IMR-90 (cell line): ENCODE results near the gene NSF. TPM values are rescaled to one million over a fixed set of nuclear protein-coding genes. Genes with fewer than 3 reads are reported as not detected.

Experiments
- ATAC-seq: fragments of 200-7000 bp; cut with Tn5 transposase; 2 replicates; pipeline ENCODE4 v1.9.1; 2020; ENCODE audit warnings: low read depth, mild to moderate bottlenecking, moderate library complexity
- BruUV-seq: library from RNA; stranded (reverse); fragments of 400-500 nt; replicated peaks from 2 replicates; lab custom pipeline; 2021; lab: Mats Ljungman, UMichigan
- CTCF ChIA-PET: fragments of 300-600 bp; formaldehyde crosslinking; extraction: SDS; loops from one replicate; lab custom pipeline; 2021; ENCODE audit warnings: antibody characterized with exemption; lab: Yijun Ruan, JAX
- POLR2A ChIA-PET: fragments of 300-600 bp; sonication (Branson Sonifier 250); formaldehyde crosslinking; loops from one replicate; lab custom pipeline; 2022; ENCODE audit warnings: antibody characterized with exemption; ENCODE audit not compliant: unreplicated experiment; lab: Charles Lee
- DNase-seq: peaks from one replicate; pipeline ENCODE4 v3.0.0; 2013
- H2AFZ ChIP-seq: replicated peaks from 2 replicates; pipeline ENCODE3; 2013; ENCODE audit warnings: low read length, mild to moderate bottlenecking; ENCODE audit not compliant: poor library complexity
- H2AK5ac ChIP-seq: 2 replicates; pipeline ENCODE4 v1.6.1; 2013; ENCODE audit warnings: low read depth, low read length, inconsistent platforms
- H2AK9ac ChIP-seq: replicated peaks from 2 replicates; pipeline ENCODE3; 2013; ENCODE audit warnings: mild to moderate bottlenecking, low read depth, low read length, moderate library complexity; ENCODE audit not compliant: poor library complexity
- H2BK120ac ChIP-seq: 2 replicates; pipeline ENCODE4 v1.6.1; 2013; ENCODE audit warnings: low read depth, low read length, inconsistent platforms
- H2BK15ac ChIP-seq: 3 replicates; pipeline ENCODE4 v1.6.1; 2013; ENCODE audit warnings: low read depth, low read length, inconsistent platforms
- H2BK20ac ChIP-seq: 2 replicates; pipeline ENCODE4 v1.6.1; 2013; ENCODE audit warnings: low read depth, mild to moderate bottlenecking, inconsistent platforms, low read length, moderate library complexity
- H2BK5ac ChIP-seq: 2 replicates; pipeline ENCODE4 v1.6.1; 2013; ENCODE audit warnings: mild to moderate bottlenecking, low read depth, low read length, inconsistent platforms; ENCODE audit not compliant: poor library complexity, severe bottlenecking
- H3K14ac ChIP-seq: replicated peaks from 2 replicates; pipeline ENCODE4 v1.6.1; 2013; ENCODE audit warnings: low read depth, low read length, inconsistent platforms
- H3K18ac ChIP-seq: 2 replicates; pipeline ENCODE4 v1.6.1; 2013; ENCODE audit warnings: low read depth, low read length, control low read depth
- H3K23ac ChIP-seq: 2 replicates; pipeline ENCODE4 v1.6.1; 2013; ENCODE audit warnings: low read depth, low read length, inconsistent platforms
- H3K27ac ChIP-seq: 2 replicates; pipeline ENCODE4 v1.5.1; 2013; ENCODE audit warnings: mild to moderate bottlenecking, control low read depth, low read length; ENCODE audit not compliant: insufficient read depth
- H3K27me3 ChIP-seq: 2 replicates; pipeline ENCODE4 v1.6.1; 2013; ENCODE audit warnings: low read length; ENCODE audit not compliant: control insufficient read depth, insufficient read depth
- H3K36me3 ChIP-seq: 2 replicates; pipeline ENCODE4 v1.6.1; 2013; ENCODE audit warnings: low read length, mixed read lengths; ENCODE audit not compliant: control insufficient read depth, insufficient read depth
- H3K4ac ChIP-seq: 2 replicates; pipeline ENCODE4 v1.6.1; 2013; ENCODE audit warnings: low read depth, low read length, inconsistent platforms
- H3K4me1 ChIP-seq: 2 replicates; pipeline ENCODE4 v1.6.1; 2013; ENCODE audit warnings: low read length, mixed read lengths; ENCODE audit not compliant: control insufficient read depth, insufficient read depth
- H3K4me2 ChIP-seq: 2 replicates; pipeline ENCODE4 v1.6.1; 2013; ENCODE audit warnings: low read depth, mild to moderate bottlenecking, control low read depth, low read length, moderate library complexity
- H3K4me3 ChIP-seq: 2 replicates; pipeline ENCODE4 v1.5.1; 2013; ENCODE audit warnings: low read depth, mild to moderate bottlenecking, control low read depth, low read length, moderate library complexity; ENCODE audit not compliant: insufficient read depth
- H3K56ac ChIP-seq: 2 replicates; pipeline ENCODE4 v1.6.1; 2013; ENCODE audit warnings: low read length, inconsistent platforms; ENCODE audit not compliant: insufficient read depth; ENCODE audit errors: extremely low read depth
- H3K79me1 ChIP-seq, 2 experiments: 2 replicates each; pipeline ENCODE4 v1.6.1; 2013; ENCODE audit warnings: low read length in 2 of 2, inconsistent platforms in 1 of 2, low read depth in 1 of 2
- H3K9ac ChIP-seq: 2 replicates; pipeline ENCODE4 v1.6.1; 2013; ENCODE audit warnings: low read depth, low read length, control low read depth
- H3K9me1 ChIP-seq: 2 replicates; pipeline ENCODE4 v1.6.1; 2013; ENCODE audit warnings: low read length, inconsistent platforms; ENCODE audit not compliant: insufficient read depth
- H3K9me3 ChIP-seq: 2 replicates; pipeline ENCODE4 v1.6.1; 2013; ENCODE audit warnings: low read length; ENCODE audit not compliant: control insufficient read depth, insufficient read depth
- H4K20me1 ChIP-seq: 2 replicates; pipeline ENCODE4 v1.6.1; 2013; ENCODE audit warnings: low read length, inconsistent platforms; ENCODE audit not compliant: insufficient read depth
- H4K5ac ChIP-seq: 2 replicates; pipeline ENCODE4 v1.6.1; 2013; ENCODE audit warnings: mild to moderate bottlenecking, low read depth, low read length, control low read depth
- H4K8ac ChIP-seq, 2 experiments: 2 replicates each; pipeline ENCODE4 v1.6.1; 2013; ENCODE audit warnings: low read depth in 2 of 2, low read length in 2 of 2, control low read depth in 1 of 2, inconsistent platforms in 1 of 2
- H4K91ac ChIP-seq: 2 replicates; pipeline ENCODE4 v1.6.1; 2013; ENCODE audit warnings: low read depth, low read length, inconsistent platforms; ENCODE audit not compliant: insufficient read depth
- CTCF ChIP-seq: conservative IDR thresholded peaks from 2 replicates; pipeline ENCODE4 v1.5.1; 2012; ENCODE audit warnings: mild to moderate bottlenecking, low read depth, low read length, improper control_type of control experiment
- FOS ChIP-seq: fragments of 150-350 bp; IDR thresholded peaks from 2 replicates; pipeline ENCODE4 v1.6.1; 2016; ENCODE audit warnings: low read depth, low read length
- NFE2L2 ChIP-seq: fragments of 150-350 bp; IDR thresholded peaks from 2 replicates; pipeline ENCODE4 v1.6.1; 2016; ENCODE audit warnings: low read depth, mild to moderate bottlenecking, low read length
- POLR2A ChIP-seq: IDR thresholded peaks from 2 replicates; pipeline ENCODE4 v1.6.1; 2012; ENCODE audit warnings: mild to moderate bottlenecking, low read depth, low read length
- RCOR1 ChIP-seq: IDR thresholded peaks from 2 replicates; pipeline ENCODE4 v1.6.1; 2012; ENCODE audit warnings: mild to moderate bottlenecking, low read length, improper control_type of control experiment; ENCODE audit not compliant: insufficient replicate concordance
- USF2 ChIP-seq: fragments of 150-350 bp; IDR thresholded peaks from 2 replicates; pipeline ENCODE4 v1.6.1; 2017; ENCODE audit warnings: mild to moderate bottlenecking, antibody characterized with exemption, low read length, low read depth
- WGBS, 2 experiments: methylation state at CpG; one replicate each; pipeline versions ENCODE4 v1.1.5 to v1.1.7; 2013; ENCODE audit warnings: missing lambda C conversion rate in 2 of 2; ENCODE audit not compliant: insufficient read length in 1 of 2; ENCODE audit errors: extremely low coverage in 2 of 2; 5-methylcytosine and 5-hydroxymethylcytosine counted together
- dilution Hi-C: fragments of 300-500 bp; cut with HindIII; formaldehyde crosslinking; loops from one replicate; pipeline ENCODE4 v1.14.3; 2018; ENCODE audit warnings: low sequenced_read_pairs; ENCODE audit not compliant: unreplicated experiment
- in situ Hi-C: fragments of 300-500 bp; cut with MboI; formaldehyde crosslinking; loops from 3 replicates; pipeline ENCODE4 v1.14.3; 2019; ENCODE audit warnings: low sequenced_read_pairs, inconsistent platforms, mixed read lengths
- intact Hi-C: fragments of 100-400 bp; cut with micrococcal nuclease; formaldehyde crosslinking; loops from 2 replicates; pipeline ENCODE4 v1.10.0; 2022
- polyA plus RNA-seq, 3 experiments: library from polyadenylated mRNA; depleted of rRNA; stranded (reverse); fragments of >200 nt; gene quantifications; 2 replicates each; pipeline ENCODE4 v1.2.3, GENCODE V29; 2012; ENCODE audit warnings: low replicate concordance in 1 of 3
- total RNA-seq: library from RNA; depleted of rRNA; stranded (reverse); fragments of >200 nt; gene quantifications from 2 replicates; pipeline ENCODE4 v1.2.3, GENCODE V29; 2012
- TF ChIP-seq, protein P1 (sequence below): fragments of 150-350 bp; IDR thresholded peaks from 2 replicates; pipeline ENCODE4 v1.6.1; 2016; ENCODE audit warnings: low read depth, mild to moderate bottlenecking, low read length, moderate library complexity, borderline replicate concordance

The NSF gene
- total and polyA plus RNA-seq, 2 of the 4 experiments (the other 2 are of a cell fraction) = 38.9 to 110 TPM

DNA sequence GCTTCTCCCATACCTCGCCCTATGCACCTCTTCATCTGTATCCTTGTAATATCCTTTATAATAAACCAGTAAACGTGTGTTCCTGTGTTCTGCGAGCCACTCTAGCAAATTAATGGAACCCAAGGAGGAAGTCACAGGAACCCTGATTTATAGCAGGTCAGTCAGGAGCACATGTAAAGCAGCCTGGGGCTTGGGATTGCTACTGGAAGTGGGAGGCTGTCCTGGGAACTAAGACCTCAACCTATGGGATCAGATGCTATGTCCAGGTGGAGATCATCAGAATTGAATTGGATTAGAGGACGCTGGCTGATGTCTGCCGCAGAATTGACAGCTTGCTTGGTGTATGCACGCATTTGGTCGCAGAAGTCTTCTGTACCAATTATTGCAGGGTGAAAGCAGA, 212.3 kb downstream of the NSF start:
- Histone ChIP-seq H3K23ac (no peak overlapping the region), H3K27me3 (peaks cover 31% of the 10 kb centered on the region), H2BK5ac (no peak overlapping the region), H4K8ac (no peak overlapping the region), H3K9ac (no peak overlapping the region), H3K56ac (no peak overlapping the region), H3K4me2 (no peak overlapping the region), H2AK9ac (no peak overlapping the region), H4K5ac (no peak overlapping the region), H3K4ac (no peak overlapping the region), H3K79me1 (no peaks in the 10 kb centered on the region), H2BK20ac (no peak overlapping the region), H3K14ac (no peak overlapping the region), H3K9me3 (peaks cover 2% of the 10 kb centered on the region; the same call in 1 of the 2 replicates), H2BK120ac (no peak overlapping the region), H4K91ac (no peak overlapping the region), H2AK5ac (no peak overlapping the region), H3K9me1 (no peaks in the 10 kb centered on the region), H3K27ac (no peak overlapping the region), H3K4me1 (no peaks in the 10 kb centered on the region), H3K18ac (no peak overlapping the region), H4K20me1 (no peaks in the 10 kb centered on the region), H3K4me3 (no peak overlapping the region), H3K36me3 (no peaks in the 10 kb centered on the region), H2AFZ (no peak overlapping the region), H2BK15ac (no peak overlapping the region)
- 80% methylated on average over 1 of the region's 7 CpGs; no CpG with 5 or more reads in 1 of the 2 experiments for WGBS, 2 experiments
- intact Hi-C loops = no loop called here
- dilution Hi-C loops = no loop called here
- DNase-seq (no peak), ATAC-seq (no peak)
- TF ChIP-seq, protein P1, sequence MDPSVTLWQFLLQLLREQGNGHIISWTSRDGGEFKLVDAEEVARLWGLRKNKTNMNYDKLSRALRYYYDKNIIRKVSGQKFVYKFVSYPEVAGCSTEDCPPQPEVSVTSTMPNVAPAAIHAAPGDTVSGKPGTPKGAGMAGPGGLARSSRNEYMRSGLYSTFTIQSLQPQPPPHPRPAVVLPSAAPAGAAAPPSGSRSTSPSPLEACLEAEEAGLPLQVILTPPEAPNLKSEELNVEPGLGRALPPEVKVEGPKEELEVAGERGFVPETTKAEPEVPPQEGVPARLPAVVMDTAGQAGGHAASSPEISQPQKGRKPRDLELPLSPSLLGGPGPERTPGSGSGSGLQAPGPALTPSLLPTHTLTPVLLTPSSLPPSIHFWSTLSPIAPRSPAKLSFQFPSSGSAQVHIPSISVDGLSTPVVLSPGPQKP = no peak
- TF ChIP-seq USF2 (no peak), RCOR1 (no peak), NFE2L2 (no peak), CTCF (no peak), FOS (no peak), POLR2A (no peak)
- ChIA-PET CTCF (no interaction called here), POLR2A (no interaction called here)
- in situ Hi-C loops = no loop called here
- BruUV-seq = no TSS peak
